Chondrocyte (in vitro differentiated cells): ENCODE results near the gene AGBL4. TPM values are rescaled to one million over a fixed set of nuclear protein-coding genes. Genes with fewer than 3 reads are reported as not detected.

Experiments
- DNase-seq: peaks from one replicate; pipeline ENCODE4 v3.0.0; 2021; ENCODE audit warnings: mixed read lengths, low spot score
- H3K27ac Mint-ChIP-seq: one replicate; pipeline ENCODE4 v1.8.0; 2021; ENCODE audit warnings: mild to moderate bottlenecking, moderate library complexity, mixed read lengths; ENCODE audit not compliant: unreplicated experiment
- H3K27me3 Mint-ChIP-seq: 2 replicates; pipeline ENCODE4 v1.8.0; 2021; ENCODE audit warnings: low read depth, mixed read lengths
- H3K36me3 Mint-ChIP-seq: 2 replicates; pipeline ENCODE4 v1.8.0; 2021; ENCODE audit warnings: low read depth, mixed read lengths
- H3K4me1 Mint-ChIP-seq: 2 replicates; pipeline ENCODE4 v1.8.0; 2021; ENCODE audit warnings: low read depth, mild to moderate bottlenecking, mixed read lengths
- H3K4me3 Mint-ChIP-seq: one replicate; pipeline ENCODE4 v1.8.0; 2021; ENCODE audit warnings: mild to moderate bottlenecking, moderate library complexity, mixed read lengths; ENCODE audit not compliant: unreplicated experiment
- H3K9me3 Mint-ChIP-seq: 2 replicates; pipeline ENCODE4 v1.8.0; 2021; ENCODE audit warnings: low read depth, mixed read lengths
- CTCF ChIP-seq: fragments of 200-600 bp; sonication (generic); IDR thresholded peaks from 2 replicates; pipeline ENCODE4 v1.5.0; 2021; ENCODE audit warnings: antibody characterized with exemption, mild to moderate bottlenecking, moderate library complexity
- total RNA-seq: library from RNA; stranded (reverse); gene quantifications from 3 replicates; pipeline ENCODE4 v1.2.1, GENCODE V29; 2021

The AGBL4 gene
- total RNA-seq, 1 donor from 2014 or later, result not detected

- Mint-ChIP-seq H3K36me3 (no peaks in the 10 kb centered on the region), H3K4me3 (no peak overlapping the region), H3K4me1 (no peaks in the 10 kb centered on the region), H3K9me3 (no peaks in the 10 kb centered on the region), H3K27ac (no peak overlapping the region), H3K27me3 (peaks cover 56% of the 10 kb centered on the region)
- no peak for DNase-seq
- peak; percentile 91 for TF ChIP-seq CTCF
Observed at GRCh38 chr1:48697066-48697707, 1326.6 kb downstream of the AGBL4 start.

DNA sequence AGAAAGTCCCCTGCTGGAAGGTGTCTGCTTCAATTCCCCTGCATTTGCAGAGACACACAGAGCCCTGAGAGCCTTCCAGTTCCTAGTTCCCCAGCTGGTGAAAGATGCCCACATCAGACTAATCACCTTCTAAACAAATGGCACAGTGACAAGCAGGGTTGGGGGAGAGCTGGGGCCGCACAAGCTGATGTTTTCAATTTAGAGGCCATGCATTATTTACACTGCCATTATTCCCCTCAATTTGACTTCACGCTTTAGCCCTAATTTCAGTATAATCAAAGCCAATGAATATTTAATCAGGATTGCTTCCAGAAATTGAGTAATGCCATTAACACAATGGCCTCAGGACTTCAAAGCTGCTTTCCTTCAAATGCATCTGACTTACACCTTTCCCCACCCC is 1328.6 kb downstream of the AGBL4 start:
- TF ChIP-seq CTCF, result no peak
- H3K4me1 Mint-ChIP-seq, result no peaks in the 10 kb centered on the region
- H3K9me3 Mint-ChIP-seq, result no peaks in the 10 kb centered on the region
- no peak overlapping the region for H3K27ac Mint-ChIP-seq
- H3K27me3 Mint-ChIP-seq, result peaks cover 50% of the 10 kb centered on the region
- H3K4me3 Mint-ChIP-seq, result no peak overlapping the region
- H3K36me3 Mint-ChIP-seq, result no peaks in the 10 kb centered on the region
- no peak for DNase-seq

- DNase-seq, result no peak
- H3K27me3 Mint-ChIP-seq, result peaks cover 41% of the 10 kb centered on the region
- no peak for TF ChIP-seq CTCF
Observed at GRCh38 chr1:48693674-48694320, 1330.0 kb downstream of the AGBL4 start.

GRCh38 chr1:48693180-48693579 is 1330.6 kb downstream of the AGBL4 start:
- H3K4me3 Mint-ChIP-seq, result no peak overlapping the region
- H3K27ac Mint-ChIP-seq, result no peak overlapping the region
- no peaks in the 10 kb centered on the region for H3K9me3 Mint-ChIP-seq
- DNase-seq, result no peak
- no peaks in the 10 kb centered on the region for H3K4me1 Mint-ChIP-seq
- peaks cover 36% of the 10 kb centered on the region for H3K27me3 Mint-ChIP-seq
- TF ChIP-seq CTCF, result no peak
- H3K36me3 Mint-ChIP-seq, result no peaks in the 10 kb centered on the region

More at GRCh38 chr1:48693674-48694320, 1330.0 kb downstream of the AGBL4 start:
- no peaks in the 10 kb centered on the region for H3K4me1 Mint-ChIP-seq
- no peaks in the 10 kb centered on the region for H3K36me3 Mint-ChIP-seq
- H3K27ac Mint-ChIP-seq, result no peak overlapping the region
- no peak overlapping the region for H3K4me3 Mint-ChIP-seq
- H3K9me3 Mint-ChIP-seq, result no peaks in the 10 kb centered on the region

GRCh38 chr1:48692235-48692634 is 1331.5 kb downstream of the AGBL4 start:
- Mint-ChIP-seq H3K27ac (no peak overlapping the region), H3K36me3 (no peaks in the 10 kb centered on the region), H3K27me3 (peaks cover 34% of the 10 kb centered on the region), H3K9me3 (no peaks in the 10 kb centered on the region), H3K4me3 (no peak overlapping the region), H3K4me1 (peaks cover 5% of the 10 kb centered on the region)
- no peak for DNase-seq
- no peak for TF ChIP-seq CTCF
